Stimulated activated naive CD8-positive, alpha-beta T cell treated with anti-CD3 and anti-CD28 coated beads, Interleukin-15, Interleukin-2, amounts not matched to agents 100 U/mL and 50 U/mL, for 24 hours (primary cell): ENCODE measurements around the gene ELMOD3.
"Not testable (repeated sequence)": the region's sequence is repeated elsewhere in the genome, so short reads cannot be mapped to it uniquely, and the experiment has no call there.

Experiments used
- ATAC-seq: fragments of 150-1000 bp; cut with Tn5 transposase; one replicate; pipeline ENCODE4 v1.10.0; 2021
- DNase-seq: peaks from one replicate; pipeline ENCODE4 v3.0.0; 2021

The ELMOD3 gene

GRCh38 chr2:85376291-85377065 lies 21.9 kb downstream of the ELMOD3 start:
- ATAC-seq (no peak), DNase-seq (no peak)

GRCh38 chr2:85377083-85377482 lies 22.5 kb downstream of the ELMOD3 start:
- no peak for DNase-seq
- ATAC-seq: no peak

- no peak for DNase-seq
- ATAC-seq: no peak
Measured at GRCh38 chr2:85378257-85378656, 23.7 kb downstream of the ELMOD3 start.

- DNase-seq (no peak), ATAC-seq (no peak)
Measured at GRCh38 chr2:85380048-85380447, 25.5 kb downstream of the ELMOD3 start.

DNA sequence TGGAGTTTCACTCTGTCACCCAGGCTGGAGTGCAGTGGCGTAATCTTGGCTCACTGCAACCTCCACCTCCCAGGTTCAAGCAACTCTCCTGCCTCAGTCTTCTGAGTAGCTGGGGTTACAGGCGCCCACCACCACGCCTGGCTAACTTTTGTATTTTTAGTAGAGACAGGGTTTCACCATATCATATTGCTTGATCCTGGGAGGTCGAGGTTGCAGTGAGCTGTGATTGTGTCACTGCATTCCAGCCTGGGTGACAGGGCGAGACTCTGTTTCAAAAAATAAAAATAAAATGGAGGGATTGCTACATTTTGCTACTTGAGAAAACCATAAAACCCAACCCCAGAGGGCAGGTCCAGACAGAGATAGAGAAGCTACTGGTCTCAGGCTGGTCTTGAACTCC lies 28.6 kb downstream of the ELMOD3 start:
- not testable (repeated sequence) for DNase-seq, ATAC-seq

DNA sequence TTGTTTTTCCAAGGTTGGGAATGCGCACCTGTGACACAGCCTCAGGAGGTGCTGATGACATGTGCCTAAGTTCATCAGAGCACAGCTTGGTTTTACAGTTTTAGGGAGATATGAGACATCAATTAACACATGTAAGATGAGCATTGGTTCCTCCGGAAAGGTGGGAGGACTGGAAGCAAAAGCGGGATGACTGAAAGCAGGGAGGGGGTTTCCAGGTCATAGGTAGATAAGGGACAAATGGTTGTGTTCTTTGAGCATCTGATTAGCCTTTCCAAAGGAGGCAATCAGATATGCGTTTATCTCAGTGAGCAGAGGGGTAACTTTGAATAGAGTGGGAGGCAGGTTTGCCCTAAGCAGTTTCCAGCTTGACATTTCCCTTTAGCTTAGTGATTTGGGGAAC lies 29.3 kb downstream of the ELMOD3 start:
- DNase-seq (no peak), ATAC-seq (no peak)

DNA sequence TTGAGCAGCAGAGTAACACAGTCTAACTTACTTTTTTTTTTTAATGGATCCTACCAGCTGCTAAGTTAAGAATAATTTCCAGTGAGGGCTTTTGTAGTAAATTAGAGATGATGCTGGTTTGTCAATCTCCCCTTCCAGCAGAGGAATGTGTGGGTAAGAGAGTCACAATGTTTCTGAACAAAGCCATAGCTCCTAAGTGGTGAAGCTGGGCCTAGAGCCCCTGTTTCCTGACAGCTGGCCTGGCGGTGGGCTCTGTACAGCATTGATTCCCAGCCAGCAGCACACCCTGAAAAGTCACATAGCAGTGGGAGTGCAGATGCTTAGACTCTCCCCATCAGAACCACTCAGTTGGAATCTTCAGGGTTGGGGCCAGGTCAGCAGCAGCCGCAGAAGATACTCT lies 31.2 kb downstream of the ELMOD3 start:
- no peak for DNase-seq
- no peak for ATAC-seq

- ATAC-seq: no peak
Measured at GRCh38 chr2:85387754-85388153, 33.2 kb downstream of the ELMOD3 start.

GRCh38 chr2:85388878-85389538 lies 34.4 kb downstream of the ELMOD3 start:
- DNase-seq (no peak), ATAC-seq (no peak)

More at GRCh38 chr2:85387754-85388153, 33.2 kb downstream of the ELMOD3 start:
- no peak for DNase-seq

DNA sequence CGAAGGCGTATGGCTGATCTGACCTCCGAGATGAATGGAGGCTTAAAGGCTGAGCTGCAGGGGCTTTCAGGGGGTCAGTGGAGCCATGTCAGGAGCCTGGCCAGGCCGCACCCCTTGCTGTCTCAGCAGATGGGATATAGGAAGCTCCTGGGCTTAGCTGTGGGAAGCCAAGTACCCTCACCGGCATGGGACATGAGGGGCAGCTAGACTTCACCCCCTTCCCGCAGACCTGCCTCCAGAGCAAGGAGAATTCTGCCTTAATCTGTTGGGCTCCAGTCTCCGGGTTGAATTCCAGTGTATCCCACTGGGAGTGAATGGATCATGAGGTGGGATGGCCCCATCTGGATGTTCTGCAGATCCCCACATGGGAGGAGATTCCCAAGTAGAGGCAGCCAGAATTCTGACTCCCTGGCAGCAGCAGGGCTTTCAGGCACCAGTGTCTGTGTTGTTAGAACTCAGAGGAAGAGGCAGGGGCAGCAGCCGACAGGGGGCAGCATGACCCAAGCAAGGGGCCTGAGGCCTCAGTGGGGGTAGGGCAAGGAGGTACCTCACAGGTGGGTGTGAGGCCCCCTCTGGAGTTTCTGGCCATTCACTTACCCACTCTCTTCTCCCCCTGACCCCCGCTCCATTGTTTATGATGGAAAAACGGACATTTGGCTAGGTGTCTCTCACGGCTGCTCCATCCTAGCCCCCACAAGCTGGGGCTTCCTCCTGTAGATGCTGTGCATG lies 36.5 kb downstream of the ELMOD3 start:
- DNase-seq: peak; percentile 87
- ATAC-seq: peak; percentile 74

GRCh38 chr2:85393836-85394235 lies 39.3 kb downstream of the ELMOD3 start:
- DNase-seq (no peak), ATAC-seq (no peak)

GRCh38 chr2:85394261-85394681 lies 39.7 kb downstream of the ELMOD3 start:
- ATAC-seq (no peak), DNase-seq (no peak)

- DNase-seq (no peak), ATAC-seq (no peak)
Measured at GRCh38 chr2:85394976-85395375, 40.4 kb downstream of the ELMOD3 start.

GRCh38 chr2:85395912-85396475 lies 41.4 kb downstream of the ELMOD3 start:
- ATAC-seq (no peak), DNase-seq (no peak)

GRCh38 chr2:85396531-85397470 lies 42.2 kb downstream of the ELMOD3 start:
- no peak for DNase-seq
- ATAC-seq: no peak

DNA sequence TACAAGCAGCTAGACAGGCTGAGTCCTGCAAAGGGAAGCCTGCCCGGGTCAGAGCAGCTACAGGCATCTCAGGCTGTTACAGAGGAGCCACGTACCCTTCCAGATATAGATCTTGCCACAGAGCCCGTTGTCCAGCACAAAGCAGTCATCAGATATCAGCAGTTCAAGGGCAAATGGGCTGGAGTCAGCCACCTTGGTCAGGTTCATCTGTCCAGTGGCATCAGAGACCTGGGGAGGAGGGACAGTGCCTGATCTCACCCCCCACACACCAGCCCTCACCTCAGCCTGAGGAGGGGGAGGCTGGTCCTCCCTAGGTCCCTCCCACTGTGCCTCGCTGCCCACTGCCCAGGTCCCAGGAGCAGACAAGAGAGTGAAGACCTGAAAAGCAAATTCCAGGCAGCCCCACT lies 43.4 kb downstream of the ELMOD3 start:
- ATAC-seq: no peak
- no peak for DNase-seq

- DNase-seq (no peak), ATAC-seq (no peak)
Measured at GRCh38 chr2:85398426-85399182, 44.0 kb downstream of the ELMOD3 start.

- ATAC-seq (no peak), DNase-seq (no peak)
Measured at GRCh38 chr2:85399183-85399455, 44.5 kb downstream of the ELMOD3 start.

DNA sequence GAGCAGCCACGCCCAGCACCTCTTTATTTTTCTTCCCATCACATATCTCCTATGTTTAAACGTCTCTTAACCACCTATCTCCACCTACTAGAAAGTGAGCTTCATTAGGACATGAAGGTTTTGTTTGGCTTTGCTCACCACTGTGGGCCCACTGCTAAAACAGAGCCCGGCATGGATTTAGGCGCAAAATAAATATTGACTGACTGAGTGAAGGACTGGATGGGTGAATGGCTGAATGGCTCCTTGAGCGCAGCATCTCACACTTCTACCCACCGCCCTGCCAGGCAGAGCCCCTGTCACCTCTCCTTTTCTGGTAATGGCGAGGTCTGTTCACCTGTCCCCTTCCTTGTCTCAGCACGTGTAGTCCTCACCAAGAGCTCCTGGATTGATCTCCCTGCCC lies 45.5 kb downstream of the ELMOD3 start:
- DNase-seq: no peak
- no peak for ATAC-seq

DNA sequence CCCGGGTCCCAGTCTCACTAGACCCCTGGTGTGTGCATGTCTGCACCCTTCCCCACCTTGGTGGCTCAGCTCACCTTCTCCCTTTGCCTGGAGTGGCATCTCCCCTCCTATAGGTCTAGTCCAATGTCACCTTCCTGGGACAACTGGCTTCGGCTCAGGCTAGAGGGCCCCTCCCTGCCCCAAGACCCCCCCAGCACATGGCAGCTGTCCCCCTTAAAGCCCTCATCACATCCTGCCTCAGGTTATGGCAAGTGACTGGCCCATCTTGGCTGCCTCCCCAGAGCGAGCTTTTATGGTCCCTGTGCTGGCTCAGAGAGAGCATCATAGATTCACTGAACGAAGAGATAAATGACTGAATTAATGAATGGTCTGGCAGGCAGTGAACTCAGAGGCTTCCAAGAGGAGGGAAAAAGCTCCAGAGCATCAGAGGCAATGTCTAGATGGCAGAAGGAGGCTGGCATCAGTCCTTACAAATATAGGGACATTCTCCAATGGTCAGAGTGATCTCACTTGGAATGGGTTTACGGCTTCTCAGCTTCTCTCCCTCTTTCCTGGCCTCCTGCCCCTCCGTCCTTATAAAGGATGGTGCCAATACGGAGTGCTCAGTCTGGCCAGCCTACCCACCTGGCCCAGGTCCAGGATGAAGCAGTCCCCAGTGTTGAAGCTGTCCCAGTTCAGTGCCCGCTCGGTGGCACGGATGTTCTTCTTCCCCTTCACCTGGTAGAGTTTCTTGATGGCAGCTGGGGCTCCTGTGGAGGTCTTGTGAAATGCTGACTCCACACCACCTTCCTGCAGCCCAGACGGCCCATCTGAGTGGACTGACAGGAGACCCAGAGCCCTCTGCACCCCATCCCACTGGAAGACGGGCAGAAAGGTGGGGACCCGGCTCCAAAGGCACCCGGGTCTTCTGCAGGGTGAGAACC lies 46.2 kb downstream of the ELMOD3 start:
- ATAC-seq (no peak), DNase-seq (no peak)
